Memory B cell (primary cell): ENCODE results near the gene COL1A2.
A peak's percentile ranks its signal among the peaks of the same experiment; 100 is the strongest.

Source experiments
- ATAC-seq: fragments of 150-1000 bp; cut with Tn5 transposase; 2 replicates; pipeline ENCODE4 v1.10.0; 2021; ENCODE audit warnings: low read depth, mild to moderate bottlenecking, moderate library complexity
- DNase-seq, 2 donors: peaks; one replicate each; pipeline ENCODE4 v3.0.0; 2022; ENCODE audit warnings: low spot score in 2 of 2
- H3K27ac Mint-ChIP-seq: one replicate; pipeline ENCODE4 v1.8.0; 2022; ENCODE audit warnings: mild to moderate bottlenecking, moderate library complexity, mixed read lengths
- H3K27me3 Mint-ChIP-seq: one replicate; pipeline ENCODE4 v1.8.0; 2022; ENCODE audit warnings: mixed read lengths
- H3K36me3 Mint-ChIP-seq: one replicate; pipeline ENCODE4 v1.8.0; 2022; ENCODE audit warnings: mild to moderate bottlenecking, mixed read lengths
- H3K4me1 Mint-ChIP-seq: one replicate; pipeline ENCODE4 v1.8.0; 2022; ENCODE audit warnings: mixed read lengths
- H3K4me3 Mint-ChIP-seq: one replicate; pipeline ENCODE4 v1.8.0; 2022; ENCODE audit warnings: mild to moderate bottlenecking, moderate library complexity, mixed read lengths
- H3K9me3 Mint-ChIP-seq: one replicate; pipeline ENCODE4 v1.8.0; 2022; ENCODE audit warnings: mixed read lengths

COL1A2 gene

GRCh38 chr7:94393246-94394108 lies 1.2 kb upstream of the COL1A2 start:
- Mint-ChIP-seq H3K27me3 (no peaks in the 10 kb centered on the region), H3K27ac (no peak overlapping the region), H3K4me1 (peaks cover 12% of the 10 kb centered on the region), H3K36me3 (no peaks in the 10 kb centered on the region), H3K4me3 (peak overlapping the region; percentile 54), H3K9me3 (no peaks in the 10 kb centered on the region)
- DNase-seq: no peak
- no peak for ATAC-seq

- no peak for ATAC-seq
- no peak for DNase-seq
- Mint-ChIP-seq H3K36me3 (no peaks in the 10 kb centered on the region), H3K4me3 (no peak overlapping the region), H3K9me3 (no peaks in the 10 kb centered on the region), H3K27ac (no peak overlapping the region), H3K4me1 (peaks cover 12% of the 10 kb centered on the region), H3K27me3 (no peaks in the 10 kb centered on the region)
Observed at GRCh38 chr7:94394109-94394436, 622 bp upstream of the COL1A2 start.

GRCh38 chr7:94395141-94396036 lies 694 bp downstream of the COL1A2 start:
- ATAC-seq (peak; percentile 81), DNase-seq (peak; percentile 12 to 55)
- Mint-ChIP-seq H3K4me1 (peaks cover 12% of the 10 kb centered on the region), H3K9me3 (no peaks in the 10 kb centered on the region), H3K27ac (peak overlapping the region; percentile 4), H3K27me3 (no peaks in the 10 kb centered on the region), H3K4me3 (peak overlapping the region; percentile 87), H3K36me3 (no peaks in the 10 kb centered on the region)

GRCh38 chr7:94396037-94396431 lies 1.3 kb downstream of the COL1A2 start:
- ATAC-seq: no peak
- no peak overlapping the region for H3K27ac Mint-ChIP-seq
- H3K9me3 Mint-ChIP-seq: no peaks in the 10 kb centered on the region

GRCh38 chr7:94396596-94396995 lies 1.9 kb downstream of the COL1A2 start:
- H3K27me3 Mint-ChIP-seq: no peaks in the 10 kb centered on the region
- DNase-seq (no peak), ATAC-seq (no peak)
- H3K9me3 Mint-ChIP-seq: no peaks in the 10 kb centered on the region
- H3K36me3 Mint-ChIP-seq: no peaks in the 10 kb centered on the region
- H3K4me1 Mint-ChIP-seq: peaks cover 12% of the 10 kb centered on the region
- no peak overlapping the region for H3K27ac Mint-ChIP-seq
- H3K4me3 Mint-ChIP-seq: no peak overlapping the region

More at GRCh38 chr7:94396037-94396431, 1.3 kb downstream of the COL1A2 start:
- DNase-seq: no peak
- H3K36me3 Mint-ChIP-seq: no peaks in the 10 kb centered on the region
- peaks cover 12% of the 10 kb centered on the region for H3K4me1 Mint-ChIP-seq
- H3K4me3 Mint-ChIP-seq: no peak overlapping the region
- no peaks in the 10 kb centered on the region for H3K27me3 Mint-ChIP-seq

- Mint-ChIP-seq H3K27ac (no peak overlapping the region), H3K9me3 (no peaks in the 10 kb centered on the region), H3K27me3 (peaks cover 2% of the 10 kb centered on the region), H3K36me3 (no peaks in the 10 kb centered on the region), H3K4me3 (no peak overlapping the region), H3K4me1 (peaks cover 6% of the 10 kb centered on the region)
- no peak for DNase-seq
- ATAC-seq: no peak
Observed at GRCh38 chr7:94397722-94398121, 3.0 kb downstream of the COL1A2 start.

GRCh38 chr7:94398841-94399240 lies 4.1 kb downstream of the COL1A2 start:
- H3K4me1 Mint-ChIP-seq: peaks cover 6% of the 10 kb centered on the region
- no peak for DNase-seq
- H3K27me3 Mint-ChIP-seq: peaks cover 3% of the 10 kb centered on the region
- H3K9me3 Mint-ChIP-seq: no peaks in the 10 kb centered on the region
- no peak for ATAC-seq
- no peaks in the 10 kb centered on the region for H3K36me3 Mint-ChIP-seq
- H3K4me3 Mint-ChIP-seq: no peak overlapping the region
- no peak overlapping the region for H3K27ac Mint-ChIP-seq

GRCh38 chr7:94400022-94400421 lies 5.3 kb downstream of the COL1A2 start:
- H3K27ac Mint-ChIP-seq: no peak overlapping the region
- H3K4me3 Mint-ChIP-seq: no peak overlapping the region
- H3K27me3 Mint-ChIP-seq: peaks cover 3% of the 10 kb centered on the region
- no peaks in the 10 kb centered on the region for H3K9me3 Mint-ChIP-seq
- H3K36me3 Mint-ChIP-seq: no peaks in the 10 kb centered on the region
- DNase-seq (no peak), ATAC-seq (no peak)
- H3K4me1 Mint-ChIP-seq: peaks cover 4% of the 10 kb centered on the region

- Mint-ChIP-seq H3K27me3 (peaks cover 3% of the 10 kb centered on the region), H3K27ac (no peak overlapping the region), H3K36me3 (no peaks in the 10 kb centered on the region), H3K9me3 (no peaks in the 10 kb centered on the region), H3K4me1 (no peaks in the 10 kb centered on the region), H3K4me3 (no peak overlapping the region)
- no peak for DNase-seq
- no peak for ATAC-seq
Observed at GRCh38 chr7:94400643-94401427, 6.1 kb downstream of the COL1A2 start.

- ATAC-seq: no peak
- peaks cover 3% of the 10 kb centered on the region for H3K27me3 Mint-ChIP-seq
Observed at GRCh38 chr7:94401428-94401814, 6.7 kb downstream of the COL1A2 start.

GRCh38 chr7:94403546-94403945 lies 8.9 kb downstream of the COL1A2 start:
- peaks cover 6% of the 10 kb centered on the region for H3K27me3 Mint-ChIP-seq
- no peak for DNase-seq

More at GRCh38 chr7:94401428-94401814, 6.7 kb downstream of the COL1A2 start:
- no peaks in the 10 kb centered on the region for H3K4me1 Mint-ChIP-seq
- DNase-seq: no peak
- H3K9me3 Mint-ChIP-seq: no peaks in the 10 kb centered on the region
- no peak overlapping the region for H3K27ac Mint-ChIP-seq
- H3K36me3 Mint-ChIP-seq: no peaks in the 10 kb centered on the region
- H3K4me3 Mint-ChIP-seq: no peak overlapping the region

GRCh38 chr7:94405506-94405905 lies 10.8 kb downstream of the COL1A2 start:
- ATAC-seq: no peak

More at GRCh38 chr7:94403546-94403945, 8.9 kb downstream of the COL1A2 start:
- ATAC-seq: no peak
- H3K27ac Mint-ChIP-seq: no peak overlapping the region
- no peaks in the 10 kb centered on the region for H3K36me3 Mint-ChIP-seq
- no peaks in the 10 kb centered on the region for H3K9me3 Mint-ChIP-seq
- no peak overlapping the region for H3K4me3 Mint-ChIP-seq
- H3K4me1 Mint-ChIP-seq: no peaks in the 10 kb centered on the region

GRCh38 chr7:94406696-94407095 lies 12.0 kb downstream of the COL1A2 start:
- Mint-ChIP-seq H3K27me3 (peaks cover 8% of the 10 kb centered on the region), H3K9me3 (no peaks in the 10 kb centered on the region), H3K36me3 (no peaks in the 10 kb centered on the region), H3K4me1 (peaks cover 5% of the 10 kb centered on the region), H3K4me3 (no peak overlapping the region), H3K27ac (no peak overlapping the region)
- no peak for ATAC-seq
- DNase-seq: no peak

More at GRCh38 chr7:94405506-94405905, 10.8 kb downstream of the COL1A2 start:
- no peak for DNase-seq
- H3K4me1 Mint-ChIP-seq: no peaks in the 10 kb centered on the region
- no peak overlapping the region for H3K4me3 Mint-ChIP-seq
- H3K27ac Mint-ChIP-seq: no peak overlapping the region
- H3K27me3 Mint-ChIP-seq: peaks cover 8% of the 10 kb centered on the region
- no peaks in the 10 kb centered on the region for H3K36me3 Mint-ChIP-seq
- H3K9me3 Mint-ChIP-seq: no peaks in the 10 kb centered on the region
